Right renal cortex interstitium (tissue), 3 donors: Measurements from ENCODE around the gene ZNF48. TPM values are rescaled to one million over a fixed set of nuclear protein-coding genes. Genes with fewer than 3 reads are reported as not detected.

ENCODE experiments used
- DNase-seq, 3 donors: peaks; one replicate each; pipeline ENCODE4 v3.0.0-alpha.2; 2013; ENCODE audit warnings: low read depth in 3 of 3, low spot score in 2 of 3
- polyA plus RNA-seq, 3 donors: library from polyadenylated mRNA; unstranded; fragments of 120-200 nt; gene quantifications; one replicate each; pipeline ENCODE4 v1.2.1, GENCODE V29; 2013; ENCODE audit not compliant: insufficient read length in 3 of 3

The ZNF48 gene
- polyA plus RNA-seq, 3 donors, result 11.7 to 14.1 (median 13.0) TPM

DNA sequence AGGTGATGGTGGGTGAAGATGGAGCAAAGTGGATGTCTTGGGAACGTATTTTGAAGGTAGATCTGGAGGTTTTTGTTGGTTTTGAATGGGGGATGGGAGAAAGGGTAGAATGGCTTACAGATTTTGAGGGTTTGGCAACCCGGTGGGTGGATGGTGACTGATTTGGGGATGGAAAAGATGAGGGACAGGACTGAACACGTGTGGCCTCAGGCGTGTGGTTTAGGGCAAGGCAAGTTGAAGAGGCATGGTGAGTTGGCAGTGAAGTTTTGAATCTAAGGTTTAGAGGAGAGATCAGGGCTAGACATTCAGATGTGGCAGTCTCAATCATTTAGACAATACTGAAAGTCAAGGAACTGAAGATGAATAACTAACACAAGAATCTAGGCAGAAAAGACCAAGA, 39.6 kb downstream of the ZNF48 start:
- no peak for DNase-seq

DNA sequence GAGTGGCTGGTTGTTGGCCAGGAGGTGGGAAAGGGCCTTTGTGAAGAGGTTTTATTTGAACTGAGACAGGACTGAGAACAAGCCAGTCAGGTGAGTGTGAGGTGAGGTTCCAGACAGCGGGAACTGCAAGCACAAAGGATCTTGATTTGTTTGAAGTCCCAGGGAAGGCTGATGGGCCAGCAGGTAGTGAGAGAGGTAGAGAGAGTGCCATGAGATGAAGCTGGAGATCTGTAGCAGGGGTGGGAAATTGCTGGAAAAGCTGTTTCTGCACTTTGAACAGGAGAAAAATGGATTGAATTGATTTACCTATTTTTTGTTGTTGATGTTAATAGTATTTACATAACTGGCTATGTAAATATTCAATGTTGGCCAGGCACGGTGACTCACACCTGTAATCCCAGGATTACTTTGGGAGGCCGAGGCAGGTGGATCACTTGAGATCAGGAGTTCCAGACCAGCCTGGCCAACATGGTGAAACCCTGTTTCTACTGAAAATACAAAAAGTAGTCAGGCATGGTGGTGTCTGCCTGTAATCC, 42.4 kb downstream of the ZNF48 start:
- DNase-seq, result no peak

DNA sequence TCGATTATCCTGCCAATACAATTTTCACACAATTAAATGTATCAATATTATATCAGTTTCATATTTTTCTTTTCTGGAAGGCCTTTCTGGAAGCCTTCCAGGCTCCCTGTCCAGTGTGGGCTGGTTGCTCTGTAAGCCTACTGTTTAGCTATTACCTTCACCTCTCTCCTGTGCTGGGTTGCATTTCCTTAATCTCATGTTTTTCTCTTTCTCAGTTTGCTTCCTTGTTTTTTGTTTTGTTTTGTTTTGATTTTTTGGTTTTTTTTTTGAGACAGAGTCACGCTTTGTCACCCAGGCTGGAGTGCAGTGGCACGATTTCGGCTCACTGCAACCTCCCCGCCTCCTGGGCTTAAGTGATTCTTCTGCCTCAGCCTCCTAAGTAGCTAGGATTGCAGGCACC, 43.6 kb downstream of the ZNF48 start:
- no peak for DNase-seq

DNA sequence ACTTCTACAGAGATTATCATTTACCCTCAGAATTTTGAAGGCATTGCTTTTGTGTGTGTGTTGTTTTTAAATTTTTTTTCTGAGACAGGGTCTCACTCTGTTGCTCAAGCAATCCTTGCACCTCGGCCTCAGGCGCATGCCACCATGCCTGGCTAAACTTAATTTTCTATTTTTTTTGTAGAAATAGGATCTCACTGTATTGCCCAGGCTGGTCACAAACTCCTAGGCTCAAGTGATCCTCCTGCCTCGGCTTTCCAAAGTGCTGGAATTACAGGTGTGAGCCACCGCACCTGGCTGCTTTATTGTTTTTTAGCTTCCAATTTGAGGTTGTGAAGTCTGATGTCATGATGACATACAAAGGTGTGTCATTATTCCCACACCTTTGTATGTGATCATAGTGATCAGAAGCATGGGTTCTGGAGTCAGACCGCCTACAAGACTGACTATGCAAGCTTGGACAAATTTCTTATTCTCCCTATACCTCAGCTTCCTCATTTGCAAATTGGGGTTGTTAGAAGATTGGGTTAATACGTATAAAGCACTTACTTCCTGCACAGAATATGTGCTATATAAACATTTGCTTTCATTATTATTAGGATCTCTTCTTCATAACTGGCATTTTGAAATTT, 44.6 kb downstream of the ZNF48 start:
- DNase-seq, result no peak

DNA sequence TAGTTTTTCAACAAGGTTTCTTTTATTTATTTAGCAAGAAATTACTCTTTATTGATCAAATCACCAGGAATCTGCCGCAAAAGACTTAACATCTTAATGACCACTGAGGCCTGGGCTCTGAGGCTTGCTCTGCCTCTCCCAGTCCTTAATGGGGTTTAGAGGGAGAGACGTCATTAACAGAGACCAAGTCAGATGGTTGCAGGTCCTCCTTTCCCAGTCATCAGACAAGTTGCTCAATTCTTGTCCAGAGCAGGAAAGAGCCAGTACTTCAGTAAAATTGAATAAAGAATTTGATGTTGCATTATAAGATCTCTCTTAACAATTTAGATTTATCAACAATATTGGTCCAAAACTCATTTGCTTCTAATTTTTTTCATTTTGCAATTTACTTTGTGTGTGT, 48.4 kb downstream of the ZNF48 start:
- DNase-seq, result no peak

DNA sequence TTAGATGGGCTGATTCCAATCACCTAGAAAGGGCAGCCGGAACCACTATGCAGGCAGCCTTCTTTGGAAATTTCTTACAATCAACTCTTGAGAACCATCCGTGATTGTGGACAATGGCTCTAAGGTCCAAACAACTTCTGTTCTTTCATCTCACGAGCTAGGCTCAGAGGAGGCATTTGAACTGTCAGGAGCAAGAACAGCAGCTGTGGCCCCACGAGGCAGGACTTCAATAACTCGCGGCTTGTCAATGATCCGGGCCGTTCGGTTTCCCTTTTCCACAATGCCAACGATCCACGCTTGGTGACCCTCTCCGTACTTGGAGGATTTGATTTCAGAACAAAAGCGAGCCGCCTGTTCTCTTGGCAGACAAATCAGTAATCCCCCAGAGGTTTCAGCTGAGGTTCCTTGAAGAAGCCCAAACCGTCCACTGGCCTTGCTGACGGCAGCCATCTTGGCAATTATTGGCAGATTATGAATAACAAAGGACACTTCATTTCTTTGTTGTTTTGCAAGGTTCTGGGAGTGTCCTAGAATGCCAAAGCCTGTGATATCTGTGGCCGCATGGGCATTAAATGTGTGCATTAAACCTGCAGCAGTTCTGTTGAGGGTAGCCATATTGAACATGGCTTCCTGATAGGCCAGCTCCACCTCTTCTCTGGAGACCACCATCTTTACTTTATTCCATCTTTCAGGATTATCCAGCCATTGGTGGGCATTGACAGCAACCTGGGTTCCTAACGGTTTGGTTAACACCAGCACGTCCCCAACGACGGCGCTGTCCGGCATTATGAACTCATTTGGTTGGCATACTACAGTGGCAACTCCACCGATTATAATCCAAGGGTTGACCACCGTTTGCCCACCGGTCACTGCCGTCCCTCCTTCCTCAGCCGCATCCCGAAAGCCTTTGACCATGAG, 49.3 kb downstream of the ZNF48 start:
- no peak for DNase-seq

DNA sequence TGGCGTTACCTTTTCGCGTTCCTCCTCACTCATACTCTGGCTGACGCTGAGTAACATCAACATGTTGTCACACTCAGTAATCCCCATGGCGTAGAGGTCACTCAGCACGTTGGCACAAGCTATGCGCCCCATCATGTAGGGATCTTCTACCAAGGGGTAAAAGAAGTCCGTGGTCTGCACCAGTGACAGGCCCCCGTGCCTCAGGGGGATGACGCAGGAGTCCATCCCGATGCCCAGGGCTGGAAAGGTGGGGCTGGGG, 49.9 kb downstream of the ZNF48 start:
- no peak for DNase-seq

DNA sequence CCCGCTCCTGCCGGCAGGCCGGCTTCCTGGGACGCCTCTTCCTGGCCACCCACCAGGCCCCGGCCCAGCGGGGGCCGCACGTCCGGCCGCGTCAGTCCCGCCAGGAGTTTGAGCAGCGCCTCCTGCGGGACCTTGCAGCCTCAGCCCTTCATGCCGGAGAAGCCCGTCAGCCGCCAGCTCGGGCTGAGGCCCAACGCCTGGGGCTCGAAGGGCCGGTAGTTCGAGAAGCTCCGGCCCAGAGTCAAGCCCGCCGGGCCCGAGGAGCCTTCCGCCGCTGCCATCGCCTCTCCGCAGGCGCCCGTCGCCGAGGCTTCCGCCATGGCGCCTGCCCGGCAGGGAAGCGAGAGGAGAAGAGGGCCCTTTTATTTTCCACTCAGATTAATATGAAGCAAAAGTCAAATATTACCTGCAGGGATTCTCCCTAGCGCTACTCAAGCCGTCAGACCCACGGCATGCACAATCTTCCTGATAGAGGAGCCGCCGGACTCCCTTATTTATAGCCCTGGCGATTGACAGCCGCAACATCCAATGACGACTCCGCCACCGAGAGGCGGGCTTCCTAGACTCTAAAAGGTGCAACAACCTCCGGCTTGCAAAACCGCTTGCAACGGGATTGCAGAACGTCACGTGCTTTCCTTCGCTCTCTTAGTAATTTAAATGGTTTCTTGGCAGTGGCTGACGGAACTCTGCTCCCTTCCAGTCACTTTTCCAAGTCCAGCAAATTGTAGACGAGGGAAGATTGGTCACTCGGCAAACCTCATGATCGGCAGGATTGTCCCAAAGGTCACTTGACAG, 50.4 kb downstream of the ZNF48 start, which contains the start of gene SEPHS2:
TSS of gene SEPHS2 (minus strand) at position 467 of the 795 bp plus-strand sequence. CDS start at position 320, 147 bp downstream.
- DNase-seq, result peak; percentile 93 to 94 (median 94)

DNA sequence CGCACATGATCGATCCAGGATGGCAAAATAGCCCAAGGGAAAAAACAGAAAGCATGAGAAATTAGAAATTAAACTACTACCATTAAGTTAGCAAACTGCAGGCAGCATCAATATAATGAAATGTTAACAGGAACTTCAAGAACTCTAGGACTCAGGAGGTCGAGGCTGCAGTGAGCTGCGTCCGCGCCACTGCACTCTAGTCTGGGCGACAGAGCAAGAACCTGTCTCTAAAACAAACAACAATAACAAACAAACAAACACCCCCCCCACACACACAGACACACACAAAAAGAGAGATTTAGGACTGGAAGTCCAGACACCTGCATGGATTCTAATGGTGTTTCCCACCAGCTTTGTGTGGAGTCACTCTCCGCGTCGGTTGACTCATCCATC, 51.0 kb downstream of the ZNF48 start:
- DNase-seq, result no peak

DNA sequence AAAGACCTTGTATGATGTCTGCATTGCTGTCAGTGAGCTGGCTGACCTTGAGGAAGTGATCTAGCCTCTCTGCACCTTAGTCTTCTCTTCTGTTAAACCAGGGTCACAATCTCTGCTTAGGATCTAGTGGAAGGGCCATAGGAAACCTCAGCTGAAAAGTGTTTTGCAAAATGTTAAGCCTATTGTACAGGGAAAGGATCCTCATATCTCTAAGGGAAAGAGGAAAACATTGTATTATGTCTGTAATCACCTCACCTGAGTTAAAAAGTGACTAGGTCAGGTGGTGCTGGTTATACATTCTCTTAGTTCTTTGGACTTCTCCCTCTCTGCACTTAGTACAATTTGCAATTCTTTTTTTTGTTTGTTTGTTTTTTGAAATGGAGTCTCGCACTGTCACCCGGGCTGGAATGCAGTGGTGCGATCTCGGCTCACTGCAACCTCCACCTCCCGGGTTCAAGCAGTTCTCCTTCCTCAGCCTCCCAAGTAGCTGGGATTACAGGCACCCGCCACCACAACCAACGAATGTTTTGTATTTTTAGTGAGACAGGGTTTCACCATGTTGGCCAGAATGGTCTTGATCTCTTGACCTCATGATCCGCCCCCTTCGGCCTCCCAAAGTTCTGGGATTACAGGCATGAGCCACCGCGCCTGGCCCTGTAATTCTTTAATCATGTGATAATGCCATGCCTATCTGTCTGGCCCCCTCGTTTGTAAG, 52.4 kb downstream of the ZNF48 start:
- no peak for DNase-seq

DNA sequence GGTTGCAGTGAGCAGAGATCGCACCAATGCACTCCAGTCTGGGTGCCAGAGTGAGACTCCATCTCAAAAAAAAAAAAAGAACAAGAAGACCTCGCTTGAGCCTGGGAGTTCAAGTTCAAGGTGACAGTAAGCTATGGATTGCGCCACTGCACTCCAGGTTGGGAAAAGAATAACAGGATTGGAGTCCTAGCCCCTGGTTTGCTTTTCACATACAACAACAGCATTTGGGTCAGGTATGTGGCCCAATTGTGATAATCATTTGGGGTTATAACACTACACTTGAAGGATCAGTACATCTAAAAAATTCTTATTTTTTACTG, 53.9 kb downstream of the ZNF48 start:
- DNase-seq, result no peak

Other genes with a start within 250 kb of the ZNF48 start
- 1 to 10 TPM; 7.2 to 9.9 (median 9.3) TPM for gene CORO1A, start 211.8 kb upstream of the ZNF48 start, polyA plus RNA-seq
- 10 to 100 TPM; 24.1 to 27.7 (median 26.4) TPM for gene BOLA2B, start 201.8 kb upstream of the ZNF48 start, polyA plus RNA-seq
- 10 to 100 TPM; 14.8 to 17.2 (median 16.3) TPM for gene SLX1A, start 201.5 kb upstream of the ZNF48 start, polyA plus RNA-seq
- 10 to 100 TPM in 2 of 3 donors, 1 to 10 TPM in 1; 2.2 to 13.9 (median 11.9) TPM for gene SULT1A3, start 196.2 kb upstream of the ZNF48 start, polyA plus RNA-seq
- 1 to 10 TPM; 3.8 to 5.6 (median 5.3) TPM for gene NPIPB13, start 146.9 kb upstream of the ZNF48 start, polyA plus RNA-seq
- gene CD2BP2, start 40.1 kb upstream of the ZNF48 start, polyA plus RNA-seq, result 10 to 100 TPM; 58.4 to 62.9 (median 61.3) TPM
- 10 to 100 TPM; 26.5 to 30.3 (median 28.4) TPM for gene TBC1D10B, start 24.9 kb upstream of the ZNF48 start, polyA plus RNA-seq
- gene MYL11, start 20.6 kb upstream of the ZNF48 start, polyA plus RNA-seq, result 1 to 10 TPM in 1 of 3 donors, under 1 TPM in 2; 0.72 to 1.0 (median 0.83) TPM
- gene SEPTIN1, start 12.9 kb upstream of the ZNF48 start, polyA plus RNA-seq, result 1 to 10 TPM; 1.7 to 2.2 (median 2.1) TPM
- gene ZNF771, start 12.2 kb downstream of the ZNF48 start, polyA plus RNA-seq, result 1 to 10 TPM; 4.6 to 6.9 (median 5.7) TPM
- 10 to 100 TPM; 35.6 to 46.6 (median 42.5) TPM for gene DCTPP1, start 34.6 kb downstream of the ZNF48 start, polyA plus RNA-seq
- 100 to 1,000 TPM in 2 of 3 donors, 10 to 100 TPM in 1; 94.8 to 105 (median 102) TPM for gene SEPHS2, start 50.5 kb downstream of the ZNF48 start, polyA plus RNA-seq
- 1 to 10 TPM; 2.0 to 2.8 (median 2.6) TPM for gene ITGAL, start 77.3 kb downstream of the ZNF48 start, polyA plus RNA-seq
- 10 to 100 TPM; 44.8 to 51.7 (median 45.1) TPM for gene ZNF768, start 131.1 kb downstream of the ZNF48 start, polyA plus RNA-seq
- gene ZNF747, start 139.4 kb downstream of the ZNF48 start, polyA plus RNA-seq, result 1 to 10 TPM; 9.1 to 9.7 (median 9.5) TPM
- 1 to 10 TPM; 8.5 to 9.1 (median 8.6) TPM for gene ZNF764, start 163.0 kb downstream of the ZNF48 start, polyA plus RNA-seq
- 1 to 10 TPM; 8.4 to 9.4 (median 9.0) TPM for gene ZNF688, start 176.3 kb downstream of the ZNF48 start, polyA plus RNA-seq
- 10 to 100 TPM; 17.0 to 18.5 (median 17.9) TPM for gene ZNF785, start 190.3 kb downstream of the ZNF48 start, polyA plus RNA-seq
- gene ZNF689, start 215.0 kb downstream of the ZNF48 start, polyA plus RNA-seq, result 10 to 100 TPM; 13.5 to 14.7 (median 14.3) TPM